ENCODE data around the gene FSHR. TPM values are rescaled to one million over a fixed set of nuclear protein-coding genes. Genes with fewer than 3 reads are reported as not detected.

Gene FSHR
- total RNA-seq, 4 donors from 2014 or later = not detected

GRCh38 chr2:49080681-49081080, 73.6 kb downstream of the FSHR start:
- WGBS, 2 donors = 68 to 69% methylated on average over 2 of the region's 2 CpGs
- intact Hi-C loops (cut with DNase I; ENCODE audit: low total_unique reads) = no loop called here
- H3K4me3 ChIP-seq (ENCODE audit: low read depth, poor library complexity, severe bottlenecking) = no peak overlapping the region
- no peak for DNase-seq (ENCODE audit: low spot score in 2 of 2)
- TF ChIP-seq CTCF (IDR thresholded peaks at IDR 0.05) (no peak), POLR2A (IDR thresholded peaks at IDR 0.05) (no peak)

- WGBS, 2 donors = 53 to 65% methylated on average over 2 of the region's 2 CpGs
- TF ChIP-seq CTCF (IDR thresholded peaks at IDR 0.05) = no peak
- no peak for TF ChIP-seq POLR2A (IDR thresholded peaks at IDR 0.05)
- DNase-seq (ENCODE audit: low spot score in 2 of 2) = no peak
- no peak overlapping the region for H3K4me3 ChIP-seq (ENCODE audit: low read depth, poor library complexity, severe bottlenecking)
- intact Hi-C loops (cut with DNase I; ENCODE audit: low total_unique reads) = no loop called here
Measured at GRCh38 chr2:49070716-49071115, 83.6 kb downstream of the FSHR start.

GRCh38 chr2:49069829-49070228, 84.5 kb downstream of the FSHR start:
- no peak for DNase-seq (ENCODE audit: low spot score in 2 of 2)
- H3K4me3 ChIP-seq (ENCODE audit: low read depth, poor library complexity, severe bottlenecking) = no peak overlapping the region
- TF ChIP-seq POLR2A (IDR thresholded peaks at IDR 0.05) (no peak), CTCF (IDR thresholded peaks at IDR 0.05) (no peak)
- intact Hi-C loops (cut with DNase I; ENCODE audit: low total_unique reads) = no loop called here
- WGBS, 2 donors = 20 to 27% methylated on average over 1 of the region's 1 CpG

DNA sequence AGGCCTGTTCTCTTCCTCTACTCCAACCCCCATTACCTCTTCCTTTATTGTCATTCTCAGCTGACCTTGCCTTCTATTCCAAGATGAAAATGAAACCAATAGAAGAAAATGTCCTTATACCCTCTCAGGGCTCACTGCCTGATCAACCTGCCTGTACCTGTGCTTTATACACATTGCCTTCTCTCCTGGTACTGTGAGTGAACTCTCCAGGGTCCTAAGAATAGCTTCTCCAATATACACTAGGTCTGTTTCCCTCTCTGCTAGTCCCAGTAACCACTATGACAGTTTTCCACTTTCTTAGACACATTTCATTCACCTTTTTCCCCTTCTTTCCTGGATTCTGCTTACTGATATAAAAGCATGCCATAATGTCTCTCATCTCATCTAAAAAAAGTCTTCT, 85.7 kb downstream of the FSHR start:
- H3K4me3 ChIP-seq (ENCODE audit: low read depth, poor library complexity, severe bottlenecking) = no peak overlapping the region
- TF ChIP-seq CTCF (IDR thresholded peaks at IDR 0.05) = no peak
- no peak for TF ChIP-seq POLR2A (IDR thresholded peaks at IDR 0.05)
- intact Hi-C loops (cut with DNase I; ENCODE audit: low total_unique reads) = no loop called here
- DNase-seq (ENCODE audit: low spot score in 2 of 2) = no peak

- TF ChIP-seq CTCF (IDR thresholded peaks at IDR 0.05) (no peak), POLR2A (IDR thresholded peaks at IDR 0.05) (no peak)
- intact Hi-C loops (cut with DNase I; ENCODE audit: low total_unique reads) = no loop called here
- WGBS, 2 donors = 82 to 87% methylated on average over 2 of the region's 2 CpGs
- no peak for DNase-seq (ENCODE audit: low spot score in 2 of 2)
- H3K4me3 ChIP-seq (ENCODE audit: low read depth, poor library complexity, severe bottlenecking) = no peak overlapping the region
Measured at GRCh38 chr2:49067971-49068370, 86.3 kb downstream of the FSHR start.

DNA sequence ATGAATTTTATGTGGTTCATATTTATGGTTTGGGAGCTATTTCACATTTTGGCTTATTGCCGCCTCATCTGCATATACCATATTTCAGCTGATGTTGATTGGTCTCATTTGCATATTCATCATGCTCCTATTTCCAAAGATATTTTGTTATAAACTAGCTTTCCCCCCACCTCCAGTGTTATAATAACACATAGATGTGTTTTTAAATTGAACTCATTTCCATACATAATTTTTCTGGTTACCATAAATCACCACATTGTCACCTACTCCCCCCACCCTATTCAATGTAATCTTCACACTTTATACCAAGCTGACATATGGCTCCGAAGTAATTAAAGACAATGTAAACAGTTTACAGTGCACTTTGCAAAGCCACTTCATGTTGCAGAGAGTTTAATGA, 101.2 kb downstream of the FSHR start:
- DNase-seq (ENCODE audit: low spot score in 2 of 2) = no peak
- no peak for TF ChIP-seq CTCF (IDR thresholded peaks at IDR 0.05)
- TF ChIP-seq POLR2A (IDR thresholded peaks at IDR 0.05) = no peak
- intact Hi-C loops (cut with DNase I; ENCODE audit: low total_unique reads) = no loop called here
- 68 to 82% methylated on average over 2 of the region's 2 CpGs for WGBS, 2 donors
- no peak overlapping the region for H3K4me3 ChIP-seq (ENCODE audit: low read depth, poor library complexity, severe bottlenecking)

Measured in lower leg skin (tissue), 4 donors.